ENCODE data around the gene ELAVL1. TPM values are rescaled to one million over a fixed set of nuclear protein-coding genes. Genes with fewer than 3 reads are reported as not detected.

The ELAVL1 gene
- total and polyA plus RNA-seq, 2 donors (not counting 1 experiment from before 2014, with no cell fraction given), result 21.8 to 63.5 TPM

GRCh38 chr19:7970716-7971448, 34.6 kb downstream of the ELAVL1 start:
- TF ChIP-seq EZH2 (IDR thresholded peaks at IDR 0.05; ENCODE audit: borderline replicate concordance, insufficient read depth, low read depth, low read length, poor library complexity, severe bottlenecking) (no peak), CTCF (IDR thresholded peaks at IDR 0.05) (peak; percentile 65)
- ChIA-PET POLR2A (interaction anchor here (0.7 kb wide), 1 partner anchor 31 kb away, joined by 3 read pairs; no protein-coding TSS in a partner anchor), CTCF (interaction anchor here (0.6 to 2.7 kb wide), 9 partner anchors 10 to 283 kb away, joined by 3 to 8 read pairs (median 3); partner anchors contain the start of gene TIMM44)
- H3K9me3 Mint-ChIP-seq (ENCODE audit: insufficient read depth), result no peaks in the 10 kb centered on the region
- no peak overlapping the region for H3K4me2 ChIP-seq (replicated peaks; ENCODE audit: low read depth, low read length, poor library complexity, severe bottlenecking)
- no peaks in the 10 kb centered on the region for H4K20me1 ChIP-seq (ENCODE audit: control insufficient read depth, insufficient read depth, low read length, poor library complexity, severe bottlenecking)
- H3K27ac ChIP-seq (ENCODE audit: low read length in 2 of 2), result no peak overlapping the region
- no peak overlapping the region for H3K4me3 ChIP-seq (ENCODE audit: control extremely low read depth in 1 of 5, extremely low read depth in 1 of 5, insufficient read depth in 1 of 5, low read depth in 2 of 5, low read length in 4 of 5)
- H2AFZ ChIP-seq (ENCODE audit: insufficient read depth, low read depth, low read length, poor library complexity, severe bottlenecking), result no peak overlapping the region
- no peaks in the 10 kb centered on the region for H3K27me3 ChIP-seq (replicated peaks in 1 of 4; ENCODE audit: control extremely low read depth in 1 of 4, control insufficient read depth in 3 of 4, insufficient read depth in 4 of 4, low read length in 3 of 4)
- no peak overlapping the region for H3K4me3 Mint-ChIP-seq
- no peak overlapping the region for H3K9ac ChIP-seq (ENCODE audit: low read length)
- DNase-seq (peak; percentile 45), ATAC-seq (ENCODE audit: low read depth) (no peak)
- WGBS (ENCODE audit: insufficient coverage), result 66% methylated on average over 7 of the region's 12 CpGs
- peaks cover 3 to 62% of the 10 kb centered on the region in 2 experiments for H3K36me3 ChIP-seq (replicated peaks in 1 of 2; ENCODE audit: control extremely low read depth in 1 of 2, control insufficient read depth in 1 of 2, extremely low read depth in 1 of 2, insufficient read depth in 2 of 2, low read length in 1 of 2)
- intact Hi-C loops (cut with micrococcal nuclease), result no loop called here
- H3K9me3 ChIP-seq (ENCODE audit: control extremely low read depth in 1 of 3, control insufficient read depth in 2 of 3, insufficient read depth in 1 of 3, low read length in 2 of 3), result no peaks in the 10 kb centered on the region
- H3K27ac Mint-ChIP-seq, result no peak overlapping the region
- no peaks in the 10 kb centered on the region for H3K4me1 ChIP-seq (ENCODE audit: control insufficient read depth in 2 of 2, insufficient read depth in 2 of 2, low read length in 2 of 2)
- H3K4me1 Mint-ChIP-seq, result no peaks in the 10 kb centered on the region
- no peaks in the 10 kb centered on the region for H3K27me3 Mint-ChIP-seq
- H3K79me2 ChIP-seq (ENCODE audit: control insufficient read depth, insufficient read depth, low read length), result no peaks in the 10 kb centered on the region

GRCh38 chr19:7969555-7969939, 35.9 kb downstream of the ELAVL1 start:
- H3K9me3 ChIP-seq (ENCODE audit: control extremely low read depth in 1 of 3, control insufficient read depth in 2 of 3, insufficient read depth in 1 of 3, low read length in 2 of 3), result no peaks in the 10 kb centered on the region
- WGBS (ENCODE audit: insufficient coverage), result 95% methylated on average over 11 of the region's 11 CpGs
- H4K20me1 ChIP-seq (ENCODE audit: control insufficient read depth, insufficient read depth, low read length, poor library complexity, severe bottlenecking), result no peaks in the 10 kb centered on the region
- no peaks in the 10 kb centered on the region for H3K79me2 ChIP-seq (ENCODE audit: control insufficient read depth, insufficient read depth, low read length)
- Mint-ChIP-seq H3K27ac (no peak overlapping the region), H3K4me3 (no peak overlapping the region), H3K9me3 (ENCODE audit: insufficient read depth) (no peaks in the 10 kb centered on the region), H3K27me3 (no peaks in the 10 kb centered on the region), H3K4me1 (no peaks in the 10 kb centered on the region)
- ATAC-seq (ENCODE audit: low read depth) (no peak), DNase-seq (no peak)
- ChIA-PET CTCF (interaction anchor here (0.8 to 2.7 kb wide), 4 partner anchors 12 to 282 kb away, joined by 3 to 8 read pairs (median 6); no protein-coding TSS in a partner anchor), POLR2A (interaction anchor here (0.6 kb wide), 1 partner anchor 15 kb away, joined by 5 read pairs; no protein-coding TSS in a partner anchor)
- intact Hi-C loops (cut with micrococcal nuclease), result no loop called here
- H3K27ac ChIP-seq (ENCODE audit: low read length in 2 of 2), result no peak overlapping the region
- no peak overlapping the region for H2AFZ ChIP-seq (ENCODE audit: insufficient read depth, low read depth, low read length, poor library complexity, severe bottlenecking)
- no peak overlapping the region for H3K4me3 ChIP-seq (ENCODE audit: control extremely low read depth in 1 of 5, extremely low read depth in 1 of 5, insufficient read depth in 1 of 5, low read depth in 2 of 5, low read length in 4 of 5)
- H3K4me1 ChIP-seq (ENCODE audit: control insufficient read depth in 2 of 2, insufficient read depth in 2 of 2, low read length in 2 of 2), result no peaks in the 10 kb centered on the region
- no peak for TF ChIP-seq CTCF (IDR thresholded peaks at IDR 0.05)
- no peak for TF ChIP-seq EZH2 (IDR thresholded peaks at IDR 0.05; ENCODE audit: borderline replicate concordance, insufficient read depth, low read depth, low read length, poor library complexity, severe bottlenecking)
- H3K36me3 ChIP-seq (replicated peaks in 1 of 2; ENCODE audit: control extremely low read depth in 1 of 2, control insufficient read depth in 1 of 2, extremely low read depth in 1 of 2, insufficient read depth in 2 of 2, low read length in 1 of 2), result peaks cover 3 to 68% of the 10 kb centered on the region in 2 experiments
- no peaks in the 10 kb centered on the region for H3K27me3 ChIP-seq (replicated peaks in 1 of 4; ENCODE audit: control extremely low read depth in 1 of 4, control insufficient read depth in 3 of 4, insufficient read depth in 4 of 4, low read length in 3 of 4)
- no peak overlapping the region for H3K4me2 ChIP-seq (replicated peaks; ENCODE audit: low read depth, low read length, poor library complexity, severe bottlenecking)
- no peak overlapping the region for H3K9ac ChIP-seq (ENCODE audit: low read length)

Measured in B cell (primary cell).